K562 (cell line): ENCODE results near the gene OLFML1. TPM values are rescaled to one million over a fixed set of nuclear protein-coding genes. Genes with fewer than 3 reads are reported as not detected.

Experiments used
- ATAC-seq: fragments of 200-7000 bp; cut with Tn5 transposase; 3 replicates; pipeline ENCODE4 v1.9.1; 2020; ENCODE audit warnings: moderate library complexity
- BruUV-seq: library from RNA; stranded (reverse); fragments of 400-500 nt; replicated peaks from 2 replicates; lab custom pipeline; 2021; lab: Mats Ljungman, UMichigan
- CTCF ChIA-PET: fragments of 300-600 bp; formaldehyde crosslinking; extraction: SDS; loops from one replicate; lab custom pipeline; 2021; ENCODE audit warnings: low intra/inter-chr PET ratio; lab: Yijun Ruan, JAX
- POLR2A ChIA-PET: fragments of 300-600, 350-650 bp; sonication (Branson Sonifier 250); formaldehyde crosslinking; extraction: SDS; loops from one replicate; lab custom pipeline; 2021; ENCODE audit warnings: antibody characterized with exemption, inconsistent platforms; lab: Yijun Ruan, JAX
- DNase-seq, 4 experiments: peaks; one replicate each; pipeline versions ENCODE4 v3.0.0 to v3.0.0-alpha.2; 2011 to 2018; ENCODE audit warnings: low spot score in 3 of 4, mixed read lengths in 3 of 4; ENCODE audit errors: extremely low read depth in 1 of 4
- FAIRE-seq: peaks from 2 replicates; lab custom pipeline; 2011; peaks lifted over from hg19 to GRCh38; lab: Jason Lieb, UNC
- H2AFZ ChIP-seq: 2 replicates; pipeline ENCODE4 v1.6.0; 2011; ENCODE audit warnings: low read depth, low read length, control low read depth, inconsistent platforms
- H3K27ac ChIP-seq: fragments of 200-600 bp; 3 replicates; pipeline ENCODE4 v1.8.0; 2011; ENCODE audit warnings: low read depth, mild to moderate bottlenecking, control low read depth, inconsistent platforms, low read length, moderate library complexity, mixed read lengths; ENCODE audit errors: extremely low read depth
- H3K27me3 ChIP-seq, 2 experiments: fragments of 300-600 bp in 1 of 2; 2 replicates in 1 of 2; 3 replicates in 1 of 2; pipeline versions ENCODE4 v1.6.0 to v1.8.0; 2011; ENCODE audit warnings: inconsistent platforms in 2 of 2, low read length in 2 of 2, mild to moderate bottlenecking in 1 of 2, mixed read lengths in 1 of 2, moderate library complexity in 1 of 2; ENCODE audit not compliant: control insufficient read depth in 2 of 2, insufficient read depth in 2 of 2
- H3K36me3 ChIP-seq: fragments of 300-600 bp; 3 replicates; pipeline ENCODE4 v1.8.0; 2011; ENCODE audit warnings: mild to moderate bottlenecking, low read length, inconsistent platforms; ENCODE audit not compliant: control insufficient read depth, insufficient read depth
- H3K4me1 ChIP-seq, 2 experiments: fragments of 200-600 bp in 1 of 2; replicated peaks in 1 of 2; 2 replicates in 1 of 2; 3 replicates in 1 of 2; pipeline versions ENCODE4 v1.5.1 to v1.8.0; 2011; ENCODE audit warnings: inconsistent platforms in 2 of 2, low read length in 2 of 2, mild to moderate bottlenecking in 1 of 2, mixed read lengths in 1 of 2, moderate library complexity in 1 of 2; ENCODE audit not compliant: control insufficient read depth in 2 of 2, insufficient read depth in 2 of 2
- H3K4me2 ChIP-seq: 2 replicates; pipeline ENCODE4 v1.6.1; 2011; ENCODE audit warnings: low read length, control low read depth, inconsistent platforms, mixed read lengths; ENCODE audit not compliant: insufficient read depth
- H3K4me3 ChIP-seq: fragments of 200-600 bp; sonication (generic), shearing (Covaris generic); 2 replicates; pipeline ENCODE4 v1.5.1; 2016; ENCODE audit warnings: control low read depth, inconsistent platforms
- H3K79me2 ChIP-seq: fragments of 200-600 bp; 3 replicates; pipeline ENCODE4 v1.8.0; 2011; ENCODE audit warnings: low read length, inconsistent platforms; ENCODE audit not compliant: control insufficient read depth, insufficient read depth
- H3K9ac ChIP-seq, 2 experiments: 2 replicates each; pipeline versions ENCODE4 v1.6.0 to v1.6.1; 2011; ENCODE audit warnings: low read depth in 2 of 2, low read length in 2 of 2, control low read depth in 1 of 2, inconsistent platforms in 1 of 2, mild to moderate bottlenecking in 1 of 2, mixed read lengths in 1 of 2; ENCODE audit not compliant: insufficient read depth in 1 of 2
- H3K9me1 ChIP-seq: one replicate; pipeline ENCODE4 v1.6.0; 2011; ENCODE audit warnings: inconsistent platforms, mild to moderate bottlenecking, low read length, moderate library complexity; ENCODE audit not compliant: control insufficient read depth, insufficient read depth
- H3K9me3 ChIP-seq: replicated peaks from 2 replicates; pipeline ENCODE4 v1.5.1; 2011; ENCODE audit warnings: low read depth, low read length, inconsistent platforms; ENCODE audit not compliant: control insufficient read depth, insufficient read depth
- H4K20me1 ChIP-seq: replicated peaks from 2 replicates; pipeline ENCODE4 v1.6.1; 2011; ENCODE audit warnings: low read length, inconsistent platforms, mixed read lengths; ENCODE audit not compliant: control insufficient read depth, insufficient read depth
- CBFA2T3 ChIP-seq: fragments of 450-650 bp; IDR thresholded peaks from 2 replicates; pipeline ENCODE4 v1.6.1; 2017
- RAD21 ChIP-seq, 2 experiments: fragments of 250-450 bp in 1 of 2; fragments of 450-650 bp in 1 of 2; sonication (Bioruptor Pico) in 1 of 2; formaldehyde crosslinking in 1 of 2; IDR thresholded peaks in 1 of 2; conservative IDR thresholded peaks in 1 of 2; 2 replicates each; pipeline versions ENCODE4 v1.4.0 to v1.8.0; 2020 to 2022; ENCODE audit warnings: mild to moderate bottlenecking in 2 of 2, moderate library complexity in 1 of 2
- SAP30 ChIP-seq: fragments of 200-600 bp; sonication (generic); IDR thresholded peaks from 2 replicates; pipeline ENCODE4 v1.6.1; 2012; ENCODE audit warnings: borderline replicate concordance, low read depth, mild to moderate bottlenecking, moderate library complexity, low read length, control low read depth, inconsistent platforms; ENCODE audit not compliant: insufficient read depth, poor library complexity, severe bottlenecking
- TCF3 ChIP-seq: sonication (generic); formaldehyde crosslinking; IDR thresholded peaks from 2 replicates; pipeline ENCODE4 v1.4.0; 2020; ENCODE audit warnings: mild to moderate bottlenecking, missing genetic modification reagents
- ZNF24 ChIP-seq: fragments of 450-650 bp; IDR thresholded peaks from 2 replicates; pipeline ENCODE4 v1.6.1; 2016
- WGBS: fragments of 100-300 bp; shearing (Covaris generic); methylation state at CpG from one replicate; pipeline ENCODE4 v1.1.6; 2016; ENCODE audit warnings: low coverage, mixed read lengths; ENCODE audit not compliant: insufficient coverage; ENCODE audit errors: missing lambda C conversion rate; 5-methylcytosine and 5-hydroxymethylcytosine counted together
- in situ Hi-C: fragments of 300-500 bp; cut with MboI; formaldehyde crosslinking; loops from 4 replicates; pipeline ENCODE4 v1.15.0; 2018; ENCODE audit warnings: inconsistent platforms, mixed read lengths
- intact Hi-C: fragments of 100-400 bp; cut with micrococcal nuclease; formaldehyde crosslinking; loops from 2 replicates; pipeline ENCODE4 v1.14.2; 2022
- polyA plus RNA-seq, 8 experiments: library from polyadenylated mRNA; depleted of rRNA in 4 of 8; stranded (reverse) in 5 of 8; unstranded in 3 of 8; fragments of >200 nt; fragmentation: Nextera tagmentation in 2 of 8; fragmentation: Illumina TruSeq in 1 of 8; extraction: Ambion mirVana in 2 of 8; extraction: Trizol in 1 of 8; gene quantifications; 2 replicates each; pipeline versions ENCODE4 v1.2.1 to v1.2.3, GENCODE V29; 2011 to 2014; ENCODE audit warnings: inconsistent platforms in 1 of 8, missing spikeins in 1 of 8
- total RNA-seq, 7 experiments: library from RNA; depleted of rRNA in 6 of 7; stranded (reverse); fragments of >200 nt in 6 of 7; fragmentation: Illumina TruSeq in 2 of 7; extraction: Trizol in 2 of 7; gene quantifications; 2 replicates each; pipeline versions ENCODE4 v1.2.1 to v1.2.3, GENCODE V29; 2011 to 2021; ENCODE audit warnings: low replicate concordance in 1 of 7
- TF ChIP-seq, protein P1 (sequence below), 3 experiments: IDR thresholded peaks in 2 of 3; conservative IDR thresholded peaks in 1 of 3; 2 replicates each; pipeline ENCODE4 v1.5.1; 2011 to 2012; ENCODE audit warnings: low read length in 3 of 3, mild to moderate bottlenecking in 3 of 3, control low read depth in 2 of 3, improper control_type of control experiment in 1 of 3, inconsistent platforms in 1 of 3, low read depth in 1 of 3, mixed read lengths in 1 of 3, moderate library complexity in 1 of 3; ENCODE audit not compliant: insufficient read depth in 2 of 3
- TF ChIP-seq, protein P2 (sequence below): IDR thresholded peaks from 2 replicates; pipeline ENCODE4 v1.6.1; 2011; ENCODE audit warnings: borderline replicate concordance, low read depth, mild to moderate bottlenecking, moderate library complexity, low read length; ENCODE audit not compliant: insufficient read depth, poor library complexity, severe bottlenecking

The OLFML1 gene
- total and polyA plus RNA-seq, 9 of the 15 experiments (the other 6 are each of a cell fraction or from before 2014, with no cell fraction given) = not detected

DNA sequence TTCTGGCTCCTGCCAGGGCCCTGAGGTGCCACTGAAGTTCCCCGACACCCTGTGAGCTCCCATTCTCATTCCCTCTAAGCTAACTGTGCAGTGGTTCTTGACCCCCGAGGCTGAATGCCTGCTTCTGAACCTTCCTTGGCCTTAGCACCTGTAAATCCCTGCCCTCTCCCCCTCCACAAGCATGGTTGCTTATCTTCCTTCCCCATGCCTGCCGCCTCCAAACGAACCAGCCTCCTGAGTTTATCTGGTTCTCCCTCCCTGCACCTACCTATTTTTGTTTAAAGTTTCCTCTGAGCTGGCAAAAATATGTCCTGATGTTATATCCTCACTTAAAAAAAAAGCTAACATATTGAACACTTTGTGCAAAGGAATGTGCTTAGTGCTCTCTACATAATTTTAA, 62.4 kb downstream of the OLFML1 start (continued):
- TF ChIP-seq CBFA2T3 = peak; percentile 73
- TF ChIP-seq TCF3 (CRISPR knock-in tag) = peak; percentile 78
- no peak for TF ChIP-seq ZNF24
- no peak for TF ChIP-seq SAP30

DNA sequence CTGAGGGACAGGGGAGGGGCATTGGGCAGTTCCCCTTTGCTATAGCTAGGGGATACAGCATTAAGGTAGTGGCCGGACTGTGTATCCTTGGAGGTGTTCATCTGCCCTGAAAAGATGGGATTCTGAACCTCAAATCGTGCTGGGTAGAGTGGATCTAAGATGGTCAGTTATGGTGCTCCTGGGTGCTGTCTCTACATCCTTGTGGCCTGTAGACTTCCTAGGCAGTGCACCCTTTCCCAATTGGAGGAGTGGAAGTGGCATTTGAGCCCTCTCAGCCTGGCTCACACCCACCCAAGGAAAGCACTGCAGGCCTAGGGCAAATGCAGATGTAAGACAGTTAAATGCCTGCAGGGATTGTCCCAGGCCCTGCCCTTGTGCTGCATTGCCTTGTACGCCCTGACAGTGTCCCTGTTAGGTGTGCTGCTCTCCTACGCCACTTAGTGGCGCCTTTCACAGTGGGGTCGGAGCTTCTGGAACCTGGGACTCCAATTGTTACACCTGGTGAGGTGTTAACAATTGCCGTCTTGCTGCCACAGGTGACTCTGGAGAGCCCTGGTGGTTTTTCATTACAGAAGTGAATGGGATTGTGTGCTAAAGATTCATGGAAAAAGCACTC, 63.5 kb downstream of the OLFML1 start:
- ChIA-PET CTCF (no interaction called here), POLR2A (interaction anchor here (0.8 kb wide), 1 partner anchor 22 kb away, joined by 3 read pairs; no protein-coding TSS in a partner anchor)
- Histone ChIP-seq H3K27me3 (peaks cover 0 to 26% of the 10 kb centered on the region in 2 experiments; a peak in 2 of 5 replicates), H3K9ac (no peak overlapping the region), H2AFZ (no peak overlapping the region), H3K36me3 (no peaks in the 10 kb centered on the region), H3K4me2 (no peak overlapping the region), H3K79me2 (no peaks in the 10 kb centered on the region), H4K20me1 (no peaks in the 10 kb centered on the region), H3K9me1 (no peaks in the 10 kb centered on the region), H3K4me3 (no peak overlapping the region), H3K4me1 (no peaks in the 10 kb centered on the region; a peak in 2 of 5 replicates), H3K27ac (no peak overlapping the region), H3K9me3 (no peaks in the 10 kb centered on the region)
- intact Hi-C loops (no loop called here), in situ Hi-C loops (no loop called here)
- 3% methylated on average over 7 of the region's 7 CpGs for WGBS
- no TSS peak for BruUV-seq
- FAIRE-seq (peak; percentile 67), ATAC-seq (peak; percentile 98), DNase-seq (peak in 3 of 4 experiments; percentile 27 to 50 (median 34))
- TF ChIP-seq, protein P1, sequence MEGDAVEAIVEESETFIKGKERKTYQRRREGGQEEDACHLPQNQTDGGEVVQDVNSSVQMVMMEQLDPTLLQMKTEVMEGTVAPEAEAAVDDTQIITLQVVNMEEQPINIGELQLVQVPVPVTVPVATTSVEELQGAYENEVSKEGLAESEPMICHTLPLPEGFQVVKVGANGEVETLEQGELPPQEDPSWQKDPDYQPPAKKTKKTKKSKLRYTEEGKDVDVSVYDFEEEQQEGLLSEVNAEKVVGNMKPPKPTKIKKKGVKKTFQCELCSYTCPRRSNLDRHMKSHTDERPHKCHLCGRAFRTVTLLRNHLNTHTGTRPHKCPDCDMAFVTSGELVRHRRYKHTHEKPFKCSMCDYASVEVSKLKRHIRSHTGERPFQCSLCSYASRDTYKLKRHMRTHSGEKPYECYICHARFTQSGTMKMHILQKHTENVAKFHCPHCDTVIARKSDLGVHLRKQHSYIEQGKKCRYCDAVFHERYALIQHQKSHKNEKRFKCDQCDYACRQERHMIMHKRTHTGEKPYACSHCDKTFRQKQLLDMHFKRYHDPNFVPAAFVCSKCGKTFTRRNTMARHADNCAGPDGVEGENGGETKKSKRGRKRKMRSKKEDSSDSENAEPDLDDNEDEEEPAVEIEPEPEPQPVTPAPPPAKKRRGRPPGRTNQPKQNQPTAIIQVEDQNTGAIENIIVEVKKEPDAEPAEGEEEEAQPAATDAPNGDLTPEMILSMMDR (IDR thresholded peaks at IDR 0.05 in 2 of 3, conservative IDR thresholded peaks at IDR 0.05 in 1 of 3; ENCODE audit: insufficient read depth in 2 of 3, low read depth in 1 of 3, low read length in 3 of 3) = peak; percentile 64 to 85 (median 65)
- peak in 1 of 2 experiments; percentile 65; a peak in 2 of 4 replicates for TF ChIP-seq RAD21 (CRISPR knock-in tag; conservative IDR thresholded peaks at IDR 0.05 in 1 of 2, IDR thresholded peaks at IDR 0.05 in 1 of 2)
- TF ChIP-seq, protein P2, sequence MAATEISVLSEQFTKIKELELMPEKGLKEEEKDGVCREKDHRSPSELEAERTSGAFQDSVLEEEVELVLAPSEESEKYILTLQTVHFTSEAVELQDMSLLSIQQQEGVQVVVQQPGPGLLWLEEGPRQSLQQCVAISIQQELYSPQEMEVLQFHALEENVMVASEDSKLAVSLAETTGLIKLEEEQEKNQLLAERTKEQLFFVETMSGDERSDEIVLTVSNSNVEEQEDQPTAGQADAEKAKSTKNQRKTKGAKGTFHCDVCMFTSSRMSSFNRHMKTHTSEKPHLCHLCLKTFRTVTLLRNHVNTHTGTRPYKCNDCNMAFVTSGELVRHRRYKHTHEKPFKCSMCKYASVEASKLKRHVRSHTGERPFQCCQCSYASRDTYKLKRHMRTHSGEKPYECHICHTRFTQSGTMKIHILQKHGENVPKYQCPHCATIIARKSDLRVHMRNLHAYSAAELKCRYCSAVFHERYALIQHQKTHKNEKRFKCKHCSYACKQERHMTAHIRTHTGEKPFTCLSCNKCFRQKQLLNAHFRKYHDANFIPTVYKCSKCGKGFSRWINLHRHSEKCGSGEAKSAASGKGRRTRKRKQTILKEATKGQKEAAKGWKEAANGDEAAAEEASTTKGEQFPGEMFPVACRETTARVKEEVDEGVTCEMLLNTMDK = peak; percentile 68
